T-helper 22 cell (primary cell): ENCODE results near the gene CFAP45.
"Not testable (repeated sequence)": the region's sequence is repeated elsewhere in the genome, so short reads cannot be mapped to it uniquely, and the experiment has no call there.

Source experiments
- DNase-seq: peaks from one replicate; pipeline ENCODE4 v3.0.0-alpha.2; 2020; ENCODE audit warnings: low read depth

CFAP45 gene

DNA sequence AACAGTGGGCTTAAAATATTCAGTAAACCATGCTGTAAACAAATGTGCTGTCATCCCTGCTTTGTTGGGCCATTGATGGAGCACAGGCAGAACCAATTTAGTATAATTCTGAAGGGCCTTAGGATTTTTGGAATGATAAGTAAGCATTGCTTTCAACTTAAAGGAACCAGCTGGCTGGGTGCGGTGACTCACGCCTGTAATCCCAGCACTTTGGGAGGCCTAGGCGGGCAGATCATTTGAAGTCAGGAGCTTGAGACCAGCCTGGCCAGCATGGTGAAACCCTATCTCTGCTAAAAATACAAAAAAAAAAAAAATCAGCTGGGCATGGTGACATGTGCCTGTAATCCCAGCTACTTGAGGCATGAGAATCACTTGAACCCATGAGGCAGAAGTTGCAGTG is 4.1 kb upstream of the CFAP45 start:
- DNase-seq: not testable (repeated sequence)

DNA sequence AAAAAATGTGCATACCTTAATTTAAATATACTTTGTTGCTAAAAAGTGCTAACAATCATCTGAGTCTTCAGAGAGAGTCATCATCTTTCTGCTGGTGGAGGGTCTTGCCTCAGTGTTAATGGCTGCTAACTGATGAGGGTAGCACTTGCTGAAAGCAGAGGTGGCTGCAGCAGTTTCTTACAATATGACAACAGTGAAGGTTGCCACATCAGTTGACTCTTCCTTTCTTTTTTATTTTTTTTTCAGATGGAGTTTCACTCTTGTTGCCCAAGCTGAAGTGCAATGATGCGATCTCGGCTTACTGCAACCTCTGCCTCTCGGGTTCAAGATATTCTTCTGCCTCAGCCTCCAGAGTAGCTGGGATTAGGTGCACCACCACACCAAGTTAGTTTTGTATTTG is 2.6 kb upstream of the CFAP45 start:
- no peak for DNase-seq

DNA sequence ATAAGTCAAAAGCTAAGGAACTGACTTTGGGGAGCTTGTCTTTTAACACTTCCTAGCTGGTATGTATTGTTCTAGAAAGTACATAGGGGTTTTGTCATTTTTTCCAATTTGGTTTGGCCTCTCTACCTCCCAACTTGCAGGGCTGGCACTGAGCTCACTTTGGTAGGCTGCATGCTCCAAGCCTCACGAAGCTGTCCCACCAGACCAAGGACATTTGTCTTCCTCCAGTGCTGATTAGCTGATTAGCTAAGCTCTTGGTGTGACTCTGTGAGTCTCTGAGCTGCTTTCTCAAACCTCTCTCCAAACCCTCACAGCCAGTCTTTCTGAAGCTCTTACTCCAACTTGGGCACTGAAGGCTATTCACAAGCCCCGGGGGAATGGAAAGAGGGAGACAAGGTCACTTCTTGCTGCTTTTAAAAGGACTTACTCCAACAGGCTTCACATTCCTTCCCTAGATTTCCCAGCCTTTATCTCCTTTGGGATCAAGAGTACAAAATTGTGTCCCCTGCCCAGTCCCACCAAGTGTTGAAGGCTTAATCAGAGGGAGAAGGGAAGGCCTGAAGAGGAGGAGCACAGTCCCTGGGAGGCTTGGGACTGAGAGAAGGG is 893 bp upstream of the CFAP45 start:
- DNase-seq: no peak

DNA sequence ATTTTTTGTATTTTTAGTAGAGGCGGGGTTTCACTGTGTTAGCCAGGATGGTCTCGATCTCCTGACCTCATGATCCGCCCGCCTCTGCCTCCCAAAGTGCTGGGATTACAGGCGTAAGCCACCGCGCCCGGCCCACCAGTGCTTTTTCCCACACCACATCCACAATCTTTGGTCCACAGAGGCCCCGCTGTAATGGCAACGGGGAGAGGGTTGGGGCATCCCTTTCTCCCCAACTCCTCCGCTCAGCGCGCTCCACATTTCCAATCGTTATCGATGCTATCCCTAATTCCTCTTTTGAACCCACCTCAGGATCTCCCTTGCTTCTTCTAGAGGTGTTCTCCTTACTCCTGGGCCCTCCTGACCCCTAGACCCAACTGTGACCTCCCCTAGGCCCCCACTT is 331 bp downstream of the CFAP45 start:
- DNase-seq: not testable (repeated sequence)

DNA sequence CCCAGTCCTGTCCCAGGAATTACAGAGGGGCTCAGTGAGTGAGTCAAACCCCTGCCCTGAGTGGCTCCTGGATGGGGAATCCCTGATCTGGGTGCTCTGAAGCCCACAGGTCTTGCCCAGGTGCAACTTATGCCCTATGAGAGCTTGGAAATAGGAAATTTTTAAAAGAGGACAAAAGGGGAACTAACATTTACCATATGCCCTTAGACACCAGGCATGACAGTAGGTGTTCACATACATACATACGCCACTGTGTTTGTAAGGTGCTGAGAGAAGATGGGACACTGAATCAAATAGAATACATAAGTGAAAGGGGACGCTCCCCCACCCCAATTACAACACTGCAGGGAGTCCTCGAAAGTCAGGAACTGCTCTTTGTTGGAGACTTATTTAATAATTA is 1.4 kb downstream of the CFAP45 start:
- no peak for DNase-seq

DNA sequence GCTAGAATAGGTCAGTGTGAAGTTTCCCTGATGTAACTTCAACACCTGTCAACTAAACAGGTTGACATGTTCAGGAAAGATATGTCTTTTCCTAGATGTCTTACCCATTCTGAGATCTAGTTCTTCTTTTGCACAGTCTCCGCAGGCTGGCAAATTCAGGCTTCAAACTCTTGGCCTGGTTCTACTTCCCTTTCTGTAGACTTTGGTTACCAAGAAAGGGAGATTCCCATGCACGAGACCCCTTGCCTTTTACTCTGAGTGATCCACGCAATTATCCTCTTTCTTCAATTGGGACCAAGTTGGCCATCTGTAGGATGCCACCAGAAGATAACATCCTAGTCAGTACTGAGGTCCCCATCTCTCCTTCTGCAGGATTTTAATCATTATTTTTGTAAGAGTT is 2.0 kb downstream of the CFAP45 start:
- DNase-seq: no peak

DNA sequence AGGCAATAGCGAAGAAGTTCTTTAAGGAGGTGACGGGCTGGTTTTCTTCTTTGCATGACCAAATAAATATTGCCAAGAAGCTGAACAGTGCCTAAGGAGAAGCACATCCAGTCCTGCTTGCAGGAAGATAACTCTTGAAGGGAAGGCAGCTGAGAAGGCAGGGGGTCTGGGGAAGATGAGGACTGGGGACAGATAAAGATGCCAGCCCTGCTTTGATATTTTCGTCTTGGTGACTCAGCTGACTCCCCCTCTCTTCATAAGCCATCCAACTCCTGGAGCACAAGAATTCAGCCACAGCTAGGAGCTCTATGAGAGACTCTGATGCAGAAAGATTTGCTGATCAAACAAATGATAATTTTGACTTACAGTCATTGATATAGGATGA is 3.4 kb downstream of the CFAP45 start:
- DNase-seq: no peak

DNA sequence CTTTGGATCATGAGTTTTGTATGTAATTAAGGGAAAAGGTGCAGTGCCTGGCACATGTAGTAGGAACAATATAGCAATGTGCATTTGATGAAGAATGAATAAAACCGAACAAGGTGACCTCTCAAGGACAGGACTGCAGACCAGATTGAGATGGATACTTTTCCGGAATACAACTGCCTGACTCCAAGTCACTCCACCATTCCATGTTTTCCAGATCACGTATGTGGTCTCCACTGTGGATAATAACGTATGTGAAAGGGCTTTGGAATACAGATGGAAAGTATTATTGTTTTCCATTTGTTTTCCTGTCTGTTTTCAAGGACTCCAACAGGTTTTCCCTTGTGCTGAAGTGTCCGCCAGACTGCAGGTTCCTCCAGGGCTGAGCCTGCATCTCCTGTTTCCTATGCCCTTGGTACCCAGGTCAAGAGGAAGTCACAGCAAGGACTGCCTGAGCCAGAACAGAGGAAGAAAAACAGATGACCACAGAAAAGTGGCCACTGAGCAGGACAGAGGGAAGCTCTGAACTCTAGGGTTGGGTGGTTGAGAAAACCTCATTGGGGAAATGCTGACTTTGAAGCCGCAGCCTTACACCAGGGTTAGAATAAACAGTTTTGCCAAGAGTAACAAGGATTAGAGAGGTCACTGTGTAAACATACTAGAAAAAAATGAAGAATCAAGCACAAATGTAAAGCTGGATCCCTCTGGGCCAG is 4.0 kb downstream of the CFAP45 start:
- no peak for DNase-seq

DNA sequence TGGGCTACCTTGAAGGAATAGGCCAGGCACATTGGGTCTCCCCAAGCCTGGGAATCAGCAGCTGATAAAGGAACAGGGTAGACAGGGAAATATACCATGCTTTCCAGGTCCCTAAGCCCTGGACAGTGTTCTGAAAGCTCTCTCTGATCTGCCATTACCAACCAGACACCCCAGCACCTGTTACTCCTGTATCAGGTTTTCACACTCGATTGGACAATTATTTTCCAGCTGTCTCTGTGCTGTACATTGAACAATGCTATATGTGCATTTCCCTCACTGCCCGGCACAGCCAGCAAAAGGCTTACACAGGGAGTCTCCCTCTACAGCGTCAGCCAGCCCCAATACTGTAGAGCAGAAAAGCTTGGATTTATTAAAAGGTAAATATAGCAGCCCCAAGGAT is 4.7 kb downstream of the CFAP45 start:
- no peak for DNase-seq

DNA sequence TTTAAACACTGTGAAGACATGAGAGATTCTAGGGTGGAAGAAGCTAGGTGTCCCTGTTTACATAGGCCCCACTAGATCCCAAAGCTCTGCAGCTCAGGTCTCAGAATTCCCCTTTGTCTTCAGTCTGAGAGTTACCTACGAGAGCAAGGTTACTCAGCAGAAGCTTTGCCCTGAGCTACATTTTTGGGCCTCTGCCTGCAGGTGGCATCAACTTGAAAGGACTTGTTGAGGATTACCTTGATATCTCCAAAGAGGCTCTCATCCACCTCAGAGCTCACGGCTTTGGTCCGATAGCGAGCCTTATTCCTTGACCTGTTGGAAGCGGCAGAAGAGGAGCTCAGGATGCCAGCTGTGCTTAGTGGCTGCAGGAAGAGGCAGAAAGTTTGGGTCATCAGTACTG is 7.0 kb downstream of the CFAP45 start:
- no peak for DNase-seq

DNA sequence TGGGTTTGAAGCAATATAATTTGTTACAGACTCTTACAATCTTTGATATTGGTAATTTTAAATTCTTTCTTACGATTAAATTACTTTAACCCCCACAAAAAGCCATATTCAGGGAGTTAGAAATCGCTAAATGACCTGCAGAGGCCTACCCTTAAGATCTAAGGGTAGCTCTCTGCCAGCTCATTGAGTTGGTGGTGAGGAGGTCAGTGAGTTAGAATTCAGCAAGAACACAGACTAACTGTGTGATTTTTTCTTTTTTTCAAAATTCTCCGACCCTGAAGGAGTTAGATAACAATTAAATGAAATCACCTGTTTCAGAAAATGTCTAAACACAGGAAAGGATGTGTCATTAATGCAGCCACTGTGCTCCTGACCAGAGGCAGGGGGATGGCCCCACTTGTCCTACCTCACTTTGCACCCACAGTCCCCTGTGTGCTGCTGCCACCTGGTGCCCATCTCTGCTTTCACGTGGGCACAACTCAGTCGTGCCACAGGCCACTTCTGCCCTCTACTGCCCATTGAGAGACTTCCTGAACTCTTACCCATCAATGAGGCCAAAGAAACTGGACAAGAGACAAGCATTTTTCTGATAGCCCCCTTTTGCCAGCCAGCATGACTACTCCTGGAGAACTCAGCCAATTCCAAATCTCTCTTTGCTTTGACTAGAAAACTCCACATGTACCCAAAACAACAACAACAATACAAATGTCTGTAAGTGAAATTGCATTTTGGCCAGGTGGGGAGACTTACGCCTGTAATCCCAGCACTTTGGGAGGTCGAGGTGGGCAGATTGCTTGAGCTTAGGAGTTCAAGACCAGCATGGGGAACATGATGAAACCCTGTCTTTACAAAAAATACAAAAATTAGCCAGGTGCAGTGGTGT is 8.4 kb downstream of the CFAP45 start:
- peak; percentile 41 for DNase-seq

DNA sequence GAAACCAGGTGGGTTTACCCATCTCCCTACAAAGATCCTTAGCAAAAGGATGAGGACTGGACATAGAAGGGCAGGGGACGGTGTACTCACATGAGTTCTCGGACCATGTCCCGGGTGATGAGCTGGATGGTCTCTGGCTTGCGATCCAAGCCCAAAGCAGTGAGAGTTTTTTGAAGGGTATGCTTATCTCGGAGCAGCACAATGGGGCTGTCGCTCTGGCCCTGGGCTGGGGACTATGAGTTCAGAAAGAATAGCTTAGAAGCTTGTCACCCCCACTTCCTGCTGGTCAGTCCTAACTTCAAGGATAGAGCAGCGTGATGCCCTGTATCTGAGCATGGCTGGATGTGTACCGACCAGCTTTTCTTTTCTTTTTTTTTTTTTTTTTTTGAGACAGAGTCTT is 9.6 kb downstream of the CFAP45 start:
- DNase-seq: no peak

DNA sequence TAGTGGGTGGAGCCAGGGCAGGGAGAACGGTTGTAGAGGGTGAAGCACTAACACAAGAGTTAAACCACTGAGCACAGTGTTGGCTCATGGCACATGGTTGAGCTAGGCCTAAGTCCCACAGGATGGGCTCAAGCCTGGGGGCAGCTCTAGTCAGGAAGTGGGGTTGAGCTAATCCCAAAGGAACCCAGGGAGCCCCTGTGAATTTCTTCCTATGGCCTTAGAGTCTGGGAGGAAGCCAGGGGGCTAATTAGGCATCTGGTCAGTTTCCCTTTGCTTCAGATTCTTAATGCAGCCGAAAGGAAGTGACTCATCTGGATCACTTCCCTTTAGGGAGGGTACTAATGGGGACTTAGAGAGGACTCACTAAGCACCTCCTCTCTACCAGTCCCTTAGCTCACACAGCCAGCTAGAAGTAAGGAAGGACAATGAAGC is 10.1 kb downstream of the CFAP45 start:
- no peak for DNase-seq

DNA sequence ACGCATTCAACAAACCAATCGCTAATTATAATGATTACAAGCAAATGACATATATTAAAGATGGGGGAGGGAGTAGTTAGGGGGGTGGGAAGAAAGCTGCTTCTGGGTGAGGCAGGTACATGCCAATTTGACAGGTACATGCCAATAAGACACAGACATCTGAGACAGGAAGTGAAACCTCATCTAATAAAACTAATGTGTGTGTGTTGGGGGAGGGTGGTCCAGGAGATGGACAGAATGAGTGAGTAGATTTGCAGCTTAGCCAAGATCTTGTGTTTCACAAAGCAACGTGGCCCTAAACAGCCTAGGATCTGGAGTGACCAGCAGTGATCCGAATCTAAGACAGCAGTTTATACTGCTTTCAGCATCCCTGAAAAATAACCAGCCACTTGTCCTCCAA is 10.8 kb downstream of the CFAP45 start:
- no peak for DNase-seq

DNA sequence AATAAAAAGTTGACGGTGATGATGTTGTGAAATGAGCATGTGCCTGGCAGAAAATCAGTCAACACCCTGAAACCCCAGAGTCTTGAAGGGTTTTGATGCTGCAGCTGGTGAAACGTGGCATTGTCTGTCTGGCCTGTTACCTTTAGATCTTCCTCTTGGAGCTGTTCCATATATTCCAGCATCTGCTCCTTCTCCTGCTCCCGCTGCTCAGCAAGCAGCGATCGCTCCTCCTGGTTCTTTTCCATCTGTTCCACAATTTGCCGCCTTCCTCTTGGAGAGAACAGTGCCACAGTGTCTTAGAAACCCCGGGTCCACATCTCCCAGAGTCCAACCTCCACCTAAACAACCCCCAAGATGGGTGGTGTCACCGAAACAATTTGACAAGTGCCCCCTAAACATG is 15.7 kb downstream of the CFAP45 start:
- DNase-seq: no peak

DNA sequence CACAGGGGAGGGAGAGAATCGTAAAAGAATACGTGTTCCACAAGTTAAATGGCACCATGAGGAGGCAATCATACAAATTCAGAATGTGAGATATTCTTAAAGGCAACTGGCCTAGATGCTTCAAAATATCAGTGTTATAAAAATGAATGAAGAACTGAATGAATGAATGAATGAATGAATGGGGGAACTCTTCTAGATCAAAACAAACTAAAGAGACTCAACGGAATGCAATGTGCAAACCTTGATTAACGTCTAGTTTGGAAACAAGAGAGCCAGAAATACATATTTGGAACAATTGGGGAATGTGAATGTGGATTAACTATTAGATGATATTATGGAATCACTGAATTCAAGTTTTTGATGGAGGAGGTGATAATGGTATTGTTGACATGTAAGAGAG is 16.8 kb downstream of the CFAP45 start:
- no peak for DNase-seq

DNA sequence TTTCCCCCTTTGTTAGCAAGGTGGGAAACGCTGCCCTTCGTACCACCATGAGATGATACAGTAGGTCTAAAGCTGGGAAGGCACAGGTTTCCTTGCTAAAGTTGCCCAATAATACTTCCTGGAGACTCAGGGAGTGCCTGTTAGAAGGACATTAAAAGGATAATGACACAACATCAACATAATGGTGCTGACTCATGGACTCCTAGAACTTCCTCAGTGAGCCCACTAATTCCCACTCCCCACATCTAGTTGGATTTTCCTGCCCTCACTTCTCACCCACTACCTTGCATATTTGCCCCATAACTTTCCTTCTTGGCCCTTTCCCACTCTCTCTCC is 17.5 kb downstream of the CFAP45 start:
- DNase-seq: no peak

DNA sequence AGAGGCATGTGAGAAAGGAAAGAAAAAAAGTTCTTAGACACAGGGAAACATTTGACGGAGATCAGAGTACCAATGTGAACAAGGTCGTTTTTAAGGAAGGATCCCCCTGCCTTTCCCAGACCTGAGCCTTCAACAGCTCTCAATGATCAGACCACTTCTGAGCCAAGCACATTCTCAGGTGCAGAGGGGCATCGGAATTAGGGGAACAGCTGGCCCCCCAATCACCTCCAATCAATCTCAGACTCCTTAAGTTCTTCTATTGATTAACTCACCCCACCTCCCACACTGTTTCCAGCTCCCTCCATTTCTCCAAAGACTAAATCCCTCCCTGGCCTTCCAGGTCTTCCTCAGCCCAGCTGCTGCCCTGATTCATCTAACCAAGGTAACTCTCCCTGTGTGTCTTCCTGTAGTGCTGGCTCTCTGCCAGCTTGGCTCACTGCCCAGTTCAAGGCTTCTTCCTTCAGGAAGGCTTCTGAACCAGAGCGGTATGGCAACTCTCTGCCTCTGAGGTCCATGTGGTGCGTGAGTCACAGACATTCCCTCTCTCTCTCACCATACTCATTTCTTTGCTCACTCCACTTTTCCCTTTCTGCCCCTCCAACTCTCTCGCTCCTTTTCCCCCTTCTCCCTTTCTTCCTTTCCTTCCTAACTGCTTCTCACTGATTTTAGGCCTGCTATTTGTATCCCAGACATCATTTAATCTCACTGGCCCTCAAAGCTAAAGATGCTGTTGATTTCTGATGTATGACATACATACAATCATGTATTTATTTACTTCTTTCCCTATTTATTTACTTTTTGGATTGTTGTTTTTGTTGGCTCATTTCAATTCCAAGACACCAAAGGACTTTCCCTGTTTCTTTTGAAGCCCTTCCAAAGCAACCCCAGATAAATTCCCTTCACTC is 18.1 kb downstream of the CFAP45 start:
- DNase-seq: peak; percentile 28

DNA sequence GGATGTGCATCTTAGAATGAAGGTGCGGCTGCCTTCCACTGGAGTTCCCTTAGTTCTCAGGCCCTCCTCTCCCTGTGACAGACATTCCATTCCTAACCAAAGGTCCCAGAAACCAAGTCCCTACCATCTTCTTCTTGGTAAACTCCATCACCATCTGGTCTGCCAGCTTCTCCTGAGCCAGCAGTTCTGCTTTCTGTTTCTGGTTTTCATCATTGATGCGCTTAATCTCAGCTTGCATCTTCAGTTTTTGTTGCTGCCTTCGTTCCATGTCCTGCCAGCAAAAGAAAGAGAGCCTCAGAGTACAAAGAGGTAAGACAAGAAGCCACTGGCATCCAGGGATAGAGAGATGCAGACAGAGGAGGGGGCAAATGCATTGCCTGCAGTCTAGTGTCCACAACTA is 19.5 kb downstream of the CFAP45 start:
- DNase-seq: no peak

DNA sequence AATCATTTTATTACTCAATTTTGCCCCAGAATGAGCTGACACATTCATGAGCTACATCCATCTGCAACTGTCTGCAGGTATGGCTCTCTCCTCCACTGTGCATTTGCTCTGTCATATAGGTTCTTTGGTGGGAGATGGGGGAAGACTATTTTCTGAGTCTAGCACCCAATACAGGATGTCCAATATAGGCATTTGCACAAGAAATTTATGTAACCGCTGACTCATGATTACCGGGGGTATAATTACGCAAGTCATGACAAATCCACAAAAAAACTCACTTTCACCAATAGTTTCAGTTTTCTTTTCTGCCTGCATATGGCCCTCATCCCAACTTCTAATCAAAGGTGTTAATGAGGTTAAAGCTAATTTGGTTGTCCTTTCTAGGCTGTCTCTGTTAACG is 20.0 kb downstream of the CFAP45 start:
- no peak for DNase-seq

DNA sequence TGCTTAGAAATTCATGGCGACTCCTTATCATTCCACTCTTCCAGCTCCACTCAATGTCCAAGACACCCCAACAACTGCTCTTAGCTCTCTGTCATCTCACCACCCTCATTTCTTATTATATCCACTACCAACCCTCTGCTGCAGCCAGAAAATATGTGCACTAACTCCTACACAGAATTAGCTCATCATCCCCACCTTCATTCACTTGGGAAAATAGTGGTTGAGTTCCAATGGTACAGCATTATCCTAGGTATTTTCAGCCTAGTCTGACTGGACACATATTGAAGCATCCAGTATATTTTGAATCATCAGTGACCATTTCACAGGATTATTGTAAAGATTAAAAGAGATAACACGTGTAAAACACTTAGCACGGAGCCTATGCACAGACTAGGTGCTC is 20.8 kb downstream of the CFAP45 start:
- DNase-seq: no peak

DNA sequence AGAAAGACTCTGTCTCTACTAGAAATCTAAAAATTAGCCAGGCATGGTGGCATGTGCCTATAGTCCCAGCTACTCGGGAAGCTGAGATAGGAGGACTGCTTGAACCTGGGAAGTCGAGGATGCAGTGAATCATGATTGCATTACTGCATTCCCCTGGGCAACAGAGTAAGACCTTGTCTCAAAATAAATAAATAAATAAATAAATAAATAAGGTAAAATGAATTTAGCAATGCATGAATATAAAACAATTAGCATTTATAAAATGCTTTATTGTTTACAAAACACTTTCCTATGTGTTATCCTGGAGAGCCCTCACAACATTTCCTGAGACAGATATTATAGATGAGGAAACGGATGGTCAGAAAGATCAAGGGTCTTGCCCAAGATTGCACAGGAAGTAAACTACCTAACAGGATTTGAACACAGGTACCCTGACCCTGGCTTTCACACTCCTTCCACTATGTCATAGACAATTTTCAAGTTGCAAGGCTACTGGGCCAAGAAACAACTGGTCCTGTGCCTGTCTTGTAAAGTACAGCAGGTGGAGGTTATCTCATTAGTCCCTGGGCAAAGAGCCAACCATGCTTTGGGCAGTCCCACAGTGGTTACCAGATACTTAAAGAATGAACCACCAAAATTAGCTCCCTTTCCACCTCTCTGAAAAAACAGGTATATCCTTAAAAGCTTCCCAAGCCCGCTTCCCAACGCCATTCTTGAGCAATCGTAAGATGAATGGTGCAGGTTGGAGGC is 22.1 kb downstream of the CFAP45 start:
- no peak for DNase-seq
